Ovary (tissue), 3 donors: Measurements from ENCODE around the gene APOL4.

Experiments
- CTCF ChIP-seq, 3 donors: fragments of 450-650 bp in 2 of 3; fragments of 200-600 bp in 1 of 3; IDR thresholded peaks; one replicate each; pipeline versions ENCODE4 v1.5.1 to v1.8.0; 2016 to 2022; ENCODE audit warnings: antibody characterized with exemption in 3 of 3, mild to moderate bottlenecking in 1 of 3
- POLR2A ChIP-seq: fragments of 450-650 bp; IDR thresholded peaks from one replicate; pipeline ENCODE4 v1.6.1; 2017; ENCODE audit warnings: antibody characterized with exemption, mild to moderate bottlenecking, moderate library complexity
- donor health status: DM: no; HTN: no; CAD: no.

DNA sequence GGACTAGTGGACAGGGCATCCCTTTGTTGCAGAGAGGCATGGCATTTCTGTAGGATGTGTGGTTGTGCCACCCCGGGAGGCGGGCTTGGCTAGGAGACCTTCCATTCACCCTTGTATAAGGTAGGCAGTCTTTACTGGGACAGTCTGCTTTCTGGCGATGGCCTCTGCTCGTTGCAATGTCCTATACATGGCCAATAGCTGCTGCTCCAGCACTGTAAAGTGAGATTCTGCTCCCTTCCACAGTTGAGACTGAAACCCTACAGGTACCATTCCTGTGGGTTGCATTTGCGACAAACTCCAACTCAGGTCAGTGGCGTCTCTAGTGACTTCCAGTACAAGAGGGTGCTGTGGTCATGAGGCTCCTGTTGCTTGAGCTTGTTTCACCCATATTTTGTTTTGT is 20.7 kb downstream of the APOL4 start:
- TF ChIP-seq CTCF (IDR thresholded peaks at IDR 0.05) (no peak), POLR2A (no peak)
